Osteoblast (primary cell): ENCODE data around the gene TPRG1. TPM values are rescaled to one million over a fixed set of nuclear protein-coding genes. Genes with fewer than 3 reads are reported as not detected.
"Not testable (repeated sequence)": the region's sequence is repeated elsewhere in the genome, so short reads cannot be mapped to it uniquely, and the experiment has no call there.

Experiments
- DNase-seq: peaks from one replicate; pipeline ENCODE4 v3.0.0; 2011; ENCODE audit warnings: low spot score, mixed read lengths; ENCODE audit not compliant: insufficient read length; ENCODE audit errors: missing footprints
- H2AFZ ChIP-seq: 2 replicates; pipeline ENCODE4 v1.6.0; 2011; ENCODE audit warnings: mild to moderate bottlenecking, low read length
- H3K27ac ChIP-seq: 2 replicates; pipeline ENCODE4 v1.5.1; 2011; ENCODE audit warnings: mild to moderate bottlenecking, low read depth, low read length, moderate library complexity
- H3K27me3 ChIP-seq: 2 replicates; pipeline ENCODE4 v1.6.0; 2012; ENCODE audit warnings: mild to moderate bottlenecking, control low read depth, inconsistent platforms, low read length, moderate library complexity; ENCODE audit not compliant: insufficient read depth
- H3K36me3 ChIP-seq: 2 replicates; pipeline ENCODE4 v1.5.1; 2011; ENCODE audit warnings: mild to moderate bottlenecking, low read length, control low read depth, moderate library complexity; ENCODE audit not compliant: insufficient read depth
- H3K4me1 ChIP-seq: 2 replicates; pipeline ENCODE4 v1.5.1; 2011; ENCODE audit warnings: mild to moderate bottlenecking, low read length, control low read depth, moderate library complexity; ENCODE audit not compliant: insufficient read depth
- H3K4me2 ChIP-seq: 2 replicates; pipeline ENCODE4 v1.6.0; 2011; ENCODE audit warnings: mild to moderate bottlenecking, low read length; ENCODE audit not compliant: insufficient read depth
- H3K4me3 ChIP-seq: fragments of 200-600 bp; sonication (generic); 3 replicates; pipeline ENCODE4 v1.5.1; 2012; ENCODE audit warnings: mild to moderate bottlenecking, low read length, inconsistent platforms; ENCODE audit not compliant: insufficient read depth
- H3K79me2 ChIP-seq: 2 replicates; pipeline ENCODE4 v1.6.0; 2012; ENCODE audit warnings: mild to moderate bottlenecking, low read length, control low read depth, inconsistent platforms; ENCODE audit not compliant: insufficient read depth
- H3K9me3 ChIP-seq: 2 replicates; pipeline ENCODE4 v1.5.1; 2011; ENCODE audit warnings: low read depth, low read length, control low read depth
- H4K20me1 ChIP-seq: 2 replicates; pipeline ENCODE4 v1.6.0; 2012; ENCODE audit warnings: mild to moderate bottlenecking, low read length, control low read depth; ENCODE audit not compliant: insufficient read depth
- total RNA-seq: library from RNA; depleted of rRNA; stranded (reverse); fragments of >200 nt; gene quantifications from 2 replicates; pipeline ENCODE4 v1.2.3, GENCODE V29; 2012
- TF ChIP-seq, protein P1 (sequence below): IDR thresholded peaks from 2 replicates; pipeline ENCODE4 v1.5.1; 2011; ENCODE audit warnings: mild to moderate bottlenecking, low read depth, low read length, moderate library complexity; ENCODE audit errors: extremely low read depth

TPRG1 gene
- total RNA-seq, 1 donor: 6.5 TPM

DNA sequence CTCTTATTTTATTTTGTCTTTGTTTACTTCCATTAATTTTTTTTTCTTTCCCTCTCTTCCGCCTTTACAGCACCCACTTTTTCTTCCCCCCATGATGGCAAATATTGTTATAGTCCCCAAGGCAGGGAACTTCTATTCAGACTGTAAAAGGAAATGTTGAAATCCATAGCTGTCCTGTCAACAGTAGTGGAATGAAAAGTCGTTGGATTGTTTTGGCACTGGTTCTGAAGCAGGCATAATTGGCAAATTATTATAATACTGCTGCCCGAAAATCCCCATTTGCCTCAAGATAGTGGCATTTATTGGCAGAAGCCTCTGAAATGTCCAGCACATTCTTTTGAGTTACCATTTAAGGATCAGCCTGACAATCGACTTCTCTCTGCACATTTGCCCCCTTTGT is 150.6 kb downstream of the TPRG1 start:
- Histone ChIP-seq H3K4me2 (no peak overlapping the region), H3K4me1 (peaks cover 17% of the 10 kb centered on the region), H3K27ac (no peak overlapping the region), H4K20me1 (no peaks in the 10 kb centered on the region), H3K9me3 (no peaks in the 10 kb centered on the region), H3K79me2 (no peaks in the 10 kb centered on the region), H3K36me3 (no peaks in the 10 kb centered on the region), H3K4me3 (no peak overlapping the region), H3K27me3 (no peaks in the 10 kb centered on the region), H2AFZ (no peak overlapping the region)
- TF ChIP-seq, protein P1, sequence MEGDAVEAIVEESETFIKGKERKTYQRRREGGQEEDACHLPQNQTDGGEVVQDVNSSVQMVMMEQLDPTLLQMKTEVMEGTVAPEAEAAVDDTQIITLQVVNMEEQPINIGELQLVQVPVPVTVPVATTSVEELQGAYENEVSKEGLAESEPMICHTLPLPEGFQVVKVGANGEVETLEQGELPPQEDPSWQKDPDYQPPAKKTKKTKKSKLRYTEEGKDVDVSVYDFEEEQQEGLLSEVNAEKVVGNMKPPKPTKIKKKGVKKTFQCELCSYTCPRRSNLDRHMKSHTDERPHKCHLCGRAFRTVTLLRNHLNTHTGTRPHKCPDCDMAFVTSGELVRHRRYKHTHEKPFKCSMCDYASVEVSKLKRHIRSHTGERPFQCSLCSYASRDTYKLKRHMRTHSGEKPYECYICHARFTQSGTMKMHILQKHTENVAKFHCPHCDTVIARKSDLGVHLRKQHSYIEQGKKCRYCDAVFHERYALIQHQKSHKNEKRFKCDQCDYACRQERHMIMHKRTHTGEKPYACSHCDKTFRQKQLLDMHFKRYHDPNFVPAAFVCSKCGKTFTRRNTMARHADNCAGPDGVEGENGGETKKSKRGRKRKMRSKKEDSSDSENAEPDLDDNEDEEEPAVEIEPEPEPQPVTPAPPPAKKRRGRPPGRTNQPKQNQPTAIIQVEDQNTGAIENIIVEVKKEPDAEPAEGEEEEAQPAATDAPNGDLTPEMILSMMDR: no peak
- no peak for DNase-seq

DNA sequence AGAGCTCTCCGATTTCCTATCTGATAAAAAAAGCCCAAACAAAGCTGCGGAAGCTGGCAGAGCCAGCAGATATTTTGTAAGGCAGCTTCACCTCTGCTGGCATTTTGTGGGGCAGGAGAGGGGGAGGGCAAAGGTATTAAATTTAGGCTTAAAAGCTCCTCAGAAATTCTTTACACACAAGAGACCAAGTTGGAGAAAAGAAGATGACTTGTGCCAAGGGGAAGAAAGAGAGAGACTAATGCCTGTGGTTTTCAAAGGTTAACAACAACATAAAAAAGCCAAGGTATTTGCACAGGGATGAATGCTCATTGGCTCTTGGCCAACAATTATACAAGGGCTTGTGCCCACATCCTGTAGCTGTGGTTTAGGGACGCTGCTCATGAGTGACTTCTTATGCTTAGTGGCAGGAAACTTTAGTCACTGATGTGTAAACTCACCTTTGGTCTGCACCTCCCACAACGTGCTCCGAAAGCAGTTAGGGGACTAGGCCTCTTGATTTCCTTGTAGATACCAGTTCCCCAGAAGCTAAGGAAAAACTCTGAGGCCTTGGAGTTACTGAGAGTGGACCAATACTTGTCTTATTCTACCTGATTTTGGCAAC is 152.9 kb downstream of the TPRG1 start:
- H3K79me2 ChIP-seq: no peaks in the 10 kb centered on the region
- H3K9me3 ChIP-seq: no peaks in the 10 kb centered on the region
- no peaks in the 10 kb centered on the region for H3K36me3 ChIP-seq
- no peak overlapping the region for H3K4me3 ChIP-seq
- no peaks in the 10 kb centered on the region for H3K27me3 ChIP-seq
- no peak overlapping the region for H2AFZ ChIP-seq
- no peak overlapping the region for H3K27ac ChIP-seq
- H3K4me2 ChIP-seq: no peak overlapping the region
- no peak for DNase-seq
- H3K4me1 ChIP-seq: peaks cover 17% of the 10 kb centered on the region
- no peaks in the 10 kb centered on the region for H4K20me1 ChIP-seq
- TF ChIP-seq, protein P1: no peak

DNA sequence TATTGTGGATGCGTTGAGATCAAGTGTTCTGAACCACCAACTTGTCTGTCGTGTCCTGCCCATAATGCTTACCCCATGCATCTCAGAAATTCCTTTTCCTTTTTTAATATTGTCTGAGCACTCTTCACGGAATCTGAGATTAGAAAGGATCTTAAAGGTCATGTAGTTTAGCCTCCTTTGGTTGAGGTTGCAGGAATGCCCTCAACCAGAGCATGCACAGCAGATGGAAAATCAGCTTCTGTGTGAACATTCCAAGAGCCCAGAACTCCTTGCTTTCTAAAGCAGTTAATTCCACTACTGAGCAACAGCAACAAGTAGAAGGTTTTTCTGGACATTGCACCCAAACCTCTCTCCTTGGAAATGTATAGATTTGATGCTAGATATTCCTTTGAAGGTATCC is 153.7 kb downstream of the TPRG1 start:
- no peaks in the 10 kb centered on the region for H3K79me2 ChIP-seq
- peaks cover 17% of the 10 kb centered on the region for H3K4me1 ChIP-seq
- H3K36me3 ChIP-seq: no peaks in the 10 kb centered on the region
- H3K27ac ChIP-seq: no peak overlapping the region
- H3K4me3 ChIP-seq: no peak overlapping the region
- H3K9me3 ChIP-seq: no peaks in the 10 kb centered on the region
- no peaks in the 10 kb centered on the region for H4K20me1 ChIP-seq
- TF ChIP-seq, protein P1: no peak
- no peak overlapping the region for H3K4me2 ChIP-seq
- no peak for DNase-seq
- H3K27me3 ChIP-seq: no peaks in the 10 kb centered on the region
- no peak overlapping the region for H2AFZ ChIP-seq

DNA sequence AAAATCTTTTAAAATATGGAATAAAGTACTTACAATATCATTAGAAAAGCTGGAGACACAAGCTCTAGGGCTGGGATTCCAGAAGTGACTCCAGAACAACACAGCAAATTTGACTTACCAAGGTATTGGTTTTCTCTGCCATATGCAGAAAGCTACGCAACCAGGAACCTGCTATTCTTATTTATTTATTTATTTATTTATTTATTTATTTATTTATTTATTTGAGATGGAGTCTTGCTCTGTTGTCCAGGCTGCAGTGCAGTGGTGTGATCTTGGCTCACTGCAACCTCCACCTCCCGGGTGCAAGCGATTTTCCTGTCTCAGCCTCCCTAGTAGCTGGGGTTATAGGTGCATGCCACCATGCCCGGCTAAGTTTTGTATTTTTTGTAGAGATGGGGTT is 157.9 kb downstream of the TPRG1 start:
- H4K20me1 ChIP-seq, DNase-seq, H3K4me2 ChIP-seq, H3K36me3 ChIP-seq, H3K79me2 ChIP-seq, H2AFZ ChIP-seq, H3K27me3 ChIP-seq, H3K9me3 ChIP-seq, H3K4me3 ChIP-seq, H3K4me1 ChIP-seq, H3K27ac ChIP-seq: not testable (repeated sequence)
